ENCODE results near the gene FGD4. TPM values are rescaled to one million over a fixed set of nuclear protein-coding genes. Genes with fewer than 3 reads are reported as not detected.

The FGD4 gene
- total and polyA plus RNA-seq, 2 donors (not counting 3 experiments of a cell fraction or from before 2014, with no cell fraction given): 6.6 to 44.7 TPM

DNA sequence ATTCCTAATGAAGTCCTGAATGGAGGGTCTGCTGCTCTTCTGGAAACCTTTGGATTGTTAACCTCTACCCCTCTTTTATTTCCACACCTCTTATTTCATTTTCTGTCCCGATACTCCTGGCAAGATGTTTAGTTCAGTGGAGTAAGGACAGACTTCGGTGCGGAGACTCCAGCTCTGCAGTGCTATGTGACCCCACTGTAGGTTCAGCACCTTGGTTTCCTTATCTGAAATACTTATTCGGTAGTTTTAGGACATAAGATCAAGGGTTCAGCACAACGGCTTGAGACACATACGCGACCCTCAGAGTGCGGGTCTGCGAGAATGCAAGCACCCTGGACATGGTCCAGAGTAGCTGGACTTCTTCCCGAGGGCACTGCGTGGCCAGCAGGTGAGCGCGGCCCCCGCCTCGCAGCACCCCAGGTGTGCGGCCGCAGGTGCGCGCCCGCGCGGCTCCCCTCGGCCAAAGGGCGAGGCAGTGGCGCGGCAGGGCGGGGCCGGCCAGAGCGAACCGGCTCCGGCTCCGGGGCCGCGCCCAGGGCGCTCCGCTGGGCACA lies 465 bp upstream of the FGD4 start:
- peak overlapping the region; percentile 57 for H3K4me2 ChIP-seq (ENCODE audit: insufficient read depth, low read length)
- peaks cover 6% of the 10 kb centered on the region for H3K4me1 ChIP-seq (ENCODE audit: control insufficient read depth, extremely low read depth, insufficient read depth, low read length)
- dilution Hi-C loops (cut with MboI; ENCODE audit: extremely low pct_ligation_motif_present, low sequenced_read_pairs): no loop called here
- H3K36me3 ChIP-seq (ENCODE audit: control insufficient read depth in 2 of 2, extremely low read depth in 1 of 2, insufficient read depth in 2 of 2, low read length in 2 of 2): no peaks in the 10 kb centered on the region
- H2AFZ ChIP-seq (ENCODE audit: low read depth, low read length): peak overlapping the region; percentile 76
- no peak overlapping the region for H3K27ac ChIP-seq (ENCODE audit: insufficient read depth, low read depth, low read length)
- H3K27me3 ChIP-seq (ENCODE audit: control insufficient read depth in 2 of 2, insufficient read depth in 2 of 2, low read length in 2 of 2): no peaks in the 10 kb centered on the region
- no peaks in the 10 kb centered on the region for H3K9me3 ChIP-seq (replicated peaks; ENCODE audit: control insufficient read depth, insufficient read depth, low read length)
- intact Hi-C loops (cut with micrococcal nuclease): loop anchor here (1.0 kb wide), 2 partner anchors 56 to 273 kb away; no protein-coding TSS in a partner anchor
- peaks cover 14% of the 10 kb centered on the region for H3K79me2 ChIP-seq (ENCODE audit: control insufficient read depth, insufficient read depth, low read length)
- FAIRE-seq (no peak), DNase-seq (ENCODE audit: low read depth, low spot score) (peak; percentile 20)
- ChIA-PET CTCF (interaction anchor here (0.8 to 3.7 kb wide), 10 partner anchors 21 to 273 kb away, joined by 3 to 29 read pairs (median 4); no protein-coding TSS in a partner anchor), POLR2A (interaction anchor here (1.0 kb wide), 1 partner anchor 38 kb away, joined by 5 read pairs; no protein-coding TSS in a partner anchor)
- no TSS peak for BruUV-seq (replicated peaks)
- no peaks in the 10 kb centered on the region for H4K20me1 ChIP-seq (replicated peaks; ENCODE audit: control insufficient read depth, extremely low read depth, insufficient read depth, low read length)
- no peaks in the 10 kb centered on the region for H3K9me1 ChIP-seq (replicated peaks; ENCODE audit: control insufficient read depth, extremely low read depth, insufficient read depth, low read length)
- peak overlapping the region; percentile 26 to 83 (median 26) for H3K4me3 ChIP-seq (replicated peaks in 1 of 3; ENCODE audit: insufficient read depth in 1 of 3, low read depth in 1 of 3, low read length in 3 of 3)
- H3K9ac ChIP-seq (replicated peaks; ENCODE audit: extremely low read depth, insufficient read depth, low read length): no peak overlapping the region
- TF ChIP-seq MYC (IDR thresholded peaks at IDR 0.05; ENCODE audit: low read depth, low read length) (no peak), EZH2 (IDR thresholded peaks at IDR 0.05; ENCODE audit: borderline replicate concordance, low read depth, low read length, severe bottlenecking) (no peak), POLR2A (IDR thresholded peaks at IDR 0.05; ENCODE audit: low read depth, low read length) (no peak), POLR2AphosphoS5 (IDR thresholded peaks at IDR 0.05; ENCODE audit: insufficient read depth, low read depth, low read length) (no peak), JUN (IDR thresholded peaks at IDR 0.05; ENCODE audit: borderline replicate concordance, insufficient read depth, insufficient read length, low read depth) (no peak), FOS (IDR thresholded peaks at IDR 0.05; ENCODE audit: borderline replicate concordance, insufficient read depth, low read length) (no peak), GATA2 (IDR thresholded peaks at IDR 0.05; ENCODE audit: insufficient read depth, insufficient read length, low read depth, low read length) (no peak)
- TF ChIP-seq, protein P1, sequence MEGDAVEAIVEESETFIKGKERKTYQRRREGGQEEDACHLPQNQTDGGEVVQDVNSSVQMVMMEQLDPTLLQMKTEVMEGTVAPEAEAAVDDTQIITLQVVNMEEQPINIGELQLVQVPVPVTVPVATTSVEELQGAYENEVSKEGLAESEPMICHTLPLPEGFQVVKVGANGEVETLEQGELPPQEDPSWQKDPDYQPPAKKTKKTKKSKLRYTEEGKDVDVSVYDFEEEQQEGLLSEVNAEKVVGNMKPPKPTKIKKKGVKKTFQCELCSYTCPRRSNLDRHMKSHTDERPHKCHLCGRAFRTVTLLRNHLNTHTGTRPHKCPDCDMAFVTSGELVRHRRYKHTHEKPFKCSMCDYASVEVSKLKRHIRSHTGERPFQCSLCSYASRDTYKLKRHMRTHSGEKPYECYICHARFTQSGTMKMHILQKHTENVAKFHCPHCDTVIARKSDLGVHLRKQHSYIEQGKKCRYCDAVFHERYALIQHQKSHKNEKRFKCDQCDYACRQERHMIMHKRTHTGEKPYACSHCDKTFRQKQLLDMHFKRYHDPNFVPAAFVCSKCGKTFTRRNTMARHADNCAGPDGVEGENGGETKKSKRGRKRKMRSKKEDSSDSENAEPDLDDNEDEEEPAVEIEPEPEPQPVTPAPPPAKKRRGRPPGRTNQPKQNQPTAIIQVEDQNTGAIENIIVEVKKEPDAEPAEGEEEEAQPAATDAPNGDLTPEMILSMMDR (IDR thresholded peaks at IDR 0.05; ENCODE audit: extremely low read depth in 1 of 2, insufficient read depth in 1 of 2, low read depth in 1 of 2, low read length in 2 of 2): no peak
- TF ChIP-seq, protein P2, sequence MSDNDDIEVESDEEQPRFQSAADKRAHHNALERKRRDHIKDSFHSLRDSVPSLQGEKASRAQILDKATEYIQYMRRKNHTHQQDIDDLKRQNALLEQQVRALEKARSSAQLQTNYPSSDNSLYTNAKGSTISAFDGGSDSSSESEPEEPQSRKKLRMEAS (IDR thresholded peaks at IDR 0.05; ENCODE audit: insufficient read depth, insufficient read length): no peak

All from endothelial cell of umbilical vein (primary cell).